ENCODE results near the gene NSUN3. TPM values are rescaled to one million over a fixed set of nuclear protein-coding genes. Genes with fewer than 3 reads are reported as not detected.
"Not testable (repeated sequence)": the region's sequence is repeated elsewhere in the genome, so short reads cannot be mapped to it uniquely, and the experiment has no call there.

Gene NSUN3
- polyA plus RNA-seq, 1 donor, result 7.2 TPM

- DNase-seq, result peak; percentile 13
These were observed 6.4 kb downstream of the NSUN3 start for GRCh38 chr3:94069194-94069813.

GRCh38 chr3:94070341-94070911, 7.6 kb downstream of the NSUN3 start:
- DNase-seq, result no peak

GRCh38 chr3:94071713-94072284, 8.9 kb downstream of the NSUN3 start:
- DNase-seq, result no peak

GRCh38 chr3:94076055-94076454, 13.2 kb downstream of the NSUN3 start:
- DNase-seq, result no peak

- DNase-seq, result not testable (repeated sequence)
These were observed 17.7 kb downstream of the NSUN3 start for GRCh38 chr3:94080552-94080951.

GRCh38 chr3:94081884-94082283, 19.0 kb downstream of the NSUN3 start:
- peak; percentile 13 for DNase-seq

GRCh38 chr3:94082391-94082937, 19.6 kb downstream of the NSUN3 start:
- peak; percentile 27 for DNase-seq

- no peak for DNase-seq
These were observed 20.4 kb downstream of the NSUN3 start for GRCh38 chr3:94083261-94083660.

- no peak for DNase-seq
These were observed 26.3 kb downstream of the NSUN3 start for GRCh38 chr3:94089126-94089525.

GRCh38 chr3:94092086-94092485, 29.2 kb downstream of the NSUN3 start:
- DNase-seq, result no peak

GRCh38 chr3:94093151-94093550, 30.3 kb downstream of the NSUN3 start:
- DNase-seq, result no peak

GRCh38 chr3:94095111-94095510, 32.2 kb downstream of the NSUN3 start:
- DNase-seq, result no peak

- no peak for DNase-seq
These were observed 35.6 kb downstream of the NSUN3 start for GRCh38 chr3:94098452-94098851.

GRCh38 chr3:94099311-94099710, 36.5 kb downstream of the NSUN3 start:
- DNase-seq, result no peak

GRCh38 chr3:94101860-94102259, 39.0 kb downstream of the NSUN3 start:
- DNase-seq, result no peak

- DNase-seq, result no peak
These were observed 43.4 kb downstream of the NSUN3 start for GRCh38 chr3:94106268-94106667.

GRCh38 chr3:94110232-94110631, 47.4 kb downstream of the NSUN3 start:
- DNase-seq, result not testable (repeated sequence)

GRCh38 chr3:94110854-94111253, 48.0 kb downstream of the NSUN3 start:
- DNase-seq, result no peak

- no peak for DNase-seq
These were observed 51.8 kb downstream of the NSUN3 start for GRCh38 chr3:94114666-94115065.

- peak; percentile 15 for DNase-seq
These were observed 52.6 kb downstream of the NSUN3 start for GRCh38 chr3:94115482-94115881.

GRCh38 chr3:94117729-94118128, 54.9 kb downstream of the NSUN3 start:
- DNase-seq, result no peak

GRCh38 chr3:94118390-94118789, 55.5 kb downstream of the NSUN3 start:
- no peak for DNase-seq

GRCh38 chr3:94121161-94121560, 58.3 kb downstream of the NSUN3 start:
- no peak for DNase-seq

- no peak for DNase-seq
These were observed 64.3 kb downstream of the NSUN3 start for GRCh38 chr3:94127115-94127514.

Data from hindlimb muscle (tissue), 1 donor.